Vagina (tissue), 2 donors: Measurements from ENCODE around the gene SEMA3B. TPM values are rescaled to one million over a fixed set of nuclear protein-coding genes. Genes with fewer than 3 reads are reported as not detected.
"Not testable (repeated sequence)": the region's sequence is repeated elsewhere in the genome, so short reads cannot be mapped to it uniquely, and the experiment has no call there.

Source experiments
- DNase-seq, 2 donors: peaks; one replicate each; pipeline ENCODE4 v3.0.0-alpha.2; 2017; ENCODE audit errors: extremely low spot score in 2 of 2
- H3K27ac ChIP-seq: fragments of 200-600 bp; sonication (generic); one replicate; pipeline ENCODE4 v1.5.1; 2019
- H3K27me3 ChIP-seq: fragments of 200-600 bp; sonication (generic); one replicate; pipeline ENCODE4 v1.5.1; 2019
- H3K36me3 ChIP-seq, 2 donors: fragments of 200-600 bp; sonication (generic); one replicate each; pipeline ENCODE4 v1.5.1; 2017 to 2019
- H3K4me1 ChIP-seq: fragments of 200-600 bp; sonication (generic); one replicate; pipeline ENCODE4 v1.5.1; 2019
- H3K4me3 ChIP-seq, 2 donors: fragments of 200-600 bp; sonication (generic); 1 replicate in 1 of 2; 2 replicates in 1 of 2; pipeline ENCODE4 v1.5.1; 2016 to 2019
- H3K9me3 ChIP-seq: fragments of 200-600 bp; sonication (generic); one replicate; pipeline ENCODE4 v1.5.1; 2019
- POLR2A ChIP-seq, 2 donors: fragments of 450-650 bp; IDR thresholded peaks; one replicate each; pipeline ENCODE4 v1.6.1; 2017; ENCODE audit warnings: antibody characterized with exemption in 2 of 2, mild to moderate bottlenecking in 2 of 2, moderate library complexity in 2 of 2
- POLR2AphosphoS5 ChIP-seq, 2 donors: sonication (generic); formaldehyde crosslinking; IDR thresholded peaks; one replicate each; pipeline ENCODE4 v1.9.0; 2017; ENCODE audit warnings: antibody characterized with exemption in 2 of 2, mild to moderate bottlenecking in 2 of 2, low read depth in 1 of 2; ENCODE audit not compliant: insufficient read depth in 1 of 2
- intact Hi-C: fragments of 100-400 bp; cut with DNase I; formaldehyde crosslinking; loops from one replicate; pipeline ENCODE4 v1.15.1; 2023
- total RNA-seq: library from RNA; depleted of rRNA; stranded (reverse); fragments of >200 nt; gene quantifications from one replicate; pipeline ENCODE4 v1.2.3, GENCODE V29; 2016
- TF ChIP-seq, protein P1 (sequence below), 3 experiments: fragments of 450-650 bp in 2 of 3; fragments of 200-600 bp in 1 of 3; sonication (generic) in 1 of 3; IDR thresholded peaks; one replicate each; pipeline ENCODE4 v1.5.1; 2017 to 2019; ENCODE audit warnings: antibody characterized with exemption in 3 of 3, mild to moderate bottlenecking in 2 of 3, moderate library complexity in 2 of 3

The SEMA3B gene
- total RNA-seq, 1 donor from 2014 or later: 32.9 TPM

GRCh38 chr3:50300681-50301254 is 31.8 kb downstream of the SEMA3B start:
- Histone ChIP-seq H3K36me3 (peaks cover 0 to 5% of the 10 kb centered on the region in 2 donors), H3K27ac (peak overlapping the region; percentile 91), H3K9me3 (no peaks in the 10 kb centered on the region), H3K4me1 (peaks cover 55% of the 10 kb centered on the region), H3K27me3 (no peaks in the 10 kb centered on the region), H3K4me3 (peak overlapping the region in 1 of 2 donors; percentile 47)
- TF ChIP-seq POLR2AphosphoS5 (IDR thresholded peaks at IDR 0.05; ENCODE audit: insufficient read depth in 1 of 2, low read depth in 1 of 2): no peak
- no peak for TF ChIP-seq POLR2A (IDR thresholded peaks at IDR 0.05)
- peak in 1 of 2 donors; percentile 92 for DNase-seq
- intact Hi-C loops: no loop called here

DNA sequence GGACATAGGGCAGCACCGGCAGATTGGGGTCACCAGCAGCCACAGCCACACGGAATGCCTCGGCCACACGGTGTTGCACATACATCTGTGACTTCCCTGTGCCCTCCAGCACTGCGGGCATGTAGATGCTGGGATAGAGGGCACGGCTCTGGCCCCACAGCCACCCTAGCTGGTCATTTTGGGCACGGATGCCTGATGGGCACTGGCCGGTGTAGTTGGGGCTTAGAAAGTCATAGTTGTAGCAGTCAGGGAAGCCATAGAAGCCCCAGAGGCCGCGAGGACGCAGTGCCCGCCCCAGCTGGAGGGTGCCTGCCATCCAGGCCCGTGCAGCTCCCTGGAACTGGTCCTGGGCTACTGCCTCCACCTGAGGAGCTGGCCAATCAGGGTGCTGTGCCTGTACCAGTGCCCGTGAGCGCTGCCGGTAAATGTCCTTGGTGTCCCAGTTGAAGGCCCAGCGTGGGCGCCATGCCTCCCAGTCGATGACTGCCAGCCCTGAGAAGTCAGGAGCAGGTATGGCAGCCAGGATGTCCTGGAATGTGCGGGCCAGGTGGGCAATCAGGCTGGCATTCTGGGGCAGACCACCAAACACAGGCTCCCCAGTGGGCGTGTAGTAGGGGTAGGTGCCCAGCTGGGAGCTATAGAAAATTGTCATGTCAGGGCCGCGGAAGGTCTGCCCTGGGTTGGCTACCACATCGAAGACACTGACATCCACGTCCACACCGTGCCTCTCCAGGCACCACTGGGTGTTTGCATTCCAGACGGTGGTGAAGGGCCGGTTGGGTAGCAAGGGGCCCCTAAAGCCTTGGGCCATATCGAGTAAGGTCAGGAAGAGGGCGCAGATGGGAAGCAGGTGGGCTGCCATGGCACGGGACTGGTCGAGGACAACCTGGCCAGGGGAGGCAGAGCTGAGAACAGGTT is 33.4 kb downstream of the SEMA3B start:
- Histone ChIP-seq H3K36me3 (peaks cover 0 to under 1% of the 10 kb centered on the region in 2 donors), H3K4me1 (peaks cover 54% of the 10 kb centered on the region), H3K27me3 (no peaks in the 10 kb centered on the region), H3K27ac (peak overlapping the region; percentile 91), H3K4me3 (peak overlapping the region; percentile 6 to 25), H3K9me3 (no peaks in the 10 kb centered on the region)
- TF ChIP-seq, protein P1, sequence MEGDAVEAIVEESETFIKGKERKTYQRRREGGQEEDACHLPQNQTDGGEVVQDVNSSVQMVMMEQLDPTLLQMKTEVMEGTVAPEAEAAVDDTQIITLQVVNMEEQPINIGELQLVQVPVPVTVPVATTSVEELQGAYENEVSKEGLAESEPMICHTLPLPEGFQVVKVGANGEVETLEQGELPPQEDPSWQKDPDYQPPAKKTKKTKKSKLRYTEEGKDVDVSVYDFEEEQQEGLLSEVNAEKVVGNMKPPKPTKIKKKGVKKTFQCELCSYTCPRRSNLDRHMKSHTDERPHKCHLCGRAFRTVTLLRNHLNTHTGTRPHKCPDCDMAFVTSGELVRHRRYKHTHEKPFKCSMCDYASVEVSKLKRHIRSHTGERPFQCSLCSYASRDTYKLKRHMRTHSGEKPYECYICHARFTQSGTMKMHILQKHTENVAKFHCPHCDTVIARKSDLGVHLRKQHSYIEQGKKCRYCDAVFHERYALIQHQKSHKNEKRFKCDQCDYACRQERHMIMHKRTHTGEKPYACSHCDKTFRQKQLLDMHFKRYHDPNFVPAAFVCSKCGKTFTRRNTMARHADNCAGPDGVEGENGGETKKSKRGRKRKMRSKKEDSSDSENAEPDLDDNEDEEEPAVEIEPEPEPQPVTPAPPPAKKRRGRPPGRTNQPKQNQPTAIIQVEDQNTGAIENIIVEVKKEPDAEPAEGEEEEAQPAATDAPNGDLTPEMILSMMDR (IDR thresholded peaks at IDR 0.05): no peak
- TF ChIP-seq POLR2AphosphoS5 (IDR thresholded peaks at IDR 0.05; ENCODE audit: insufficient read depth in 1 of 2, low read depth in 1 of 2): no peak
- intact Hi-C loops: no loop called here
- DNase-seq: peak in 1 of 2 donors; percentile 88

GRCh38 chr3:50303013-50303815 is 34.3 kb downstream of the SEMA3B start, which contains the start of gene HYAL1:
Gene HYAL1, minus strand, starts transcription at chr3:50303574. Its CDS starts 618 bp downstream, at chr3:50302956.
- Histone ChIP-seq H3K9me3 (no peaks in the 10 kb centered on the region), H3K4me3 (peak within 1 kb of the TSS; percentile 6 to 25), H3K27ac (peak within 1 kb of the TSS; percentile 91), H3K27me3 (no peaks in the 10 kb centered on the region), H3K36me3 (no peaks in the 10 kb centered on the region), H3K4me1 (peaks cover 46% of the 10 kb centered on the region)
- intact Hi-C loops: no loop called here
- peak in 1 of 2 donors; percentile 89 for DNase-seq
- TF ChIP-seq POLR2AphosphoS5 (IDR thresholded peaks at IDR 0.05; ENCODE audit: insufficient read depth in 1 of 2, low read depth in 1 of 2) (peak; percentile 47 to 75), POLR2A (IDR thresholded peaks at IDR 0.05) (no peak)
- TF ChIP-seq, protein P1 (IDR thresholded peaks at IDR 0.05): no peak

- H3K27ac ChIP-seq: no peak overlapping the region
- no peak for TF ChIP-seq POLR2AphosphoS5 (IDR thresholded peaks at IDR 0.05; ENCODE audit: insufficient read depth in 1 of 2, low read depth in 1 of 2)
- TF ChIP-seq POLR2A (IDR thresholded peaks at IDR 0.05): no peak
- TF ChIP-seq, protein P1 (IDR thresholded peaks at IDR 0.05): no peak
- H3K4me3 ChIP-seq: no peak overlapping the region
- peaks cover 40% of the 10 kb centered on the region for H3K4me1 ChIP-seq
- intact Hi-C loops: no loop called here
- H3K9me3 ChIP-seq: no peaks in the 10 kb centered on the region
- peak in 1 of 2 donors; percentile 82 for DNase-seq
- H3K27me3 ChIP-seq: no peaks in the 10 kb centered on the region
- no peaks in the 10 kb centered on the region for H3K36me3 ChIP-seq
These were observed 35.7 kb downstream of the SEMA3B start for GRCh38 chr3:50304601-50305000.

- peaks cover 36% of the 10 kb centered on the region for H3K4me1 ChIP-seq
- H3K27me3 ChIP-seq, H3K36me3 ChIP-seq, intact Hi-C loops, H3K9me3 ChIP-seq, H3K27ac ChIP-seq, DNase-seq: not testable (repeated sequence)
- H3K4me3 ChIP-seq: peak overlapping the region in 1 of 2 donors; percentile 25
These were observed 43.1 kb downstream of the SEMA3B start for GRCh38 chr3:50312041-50312440.
